PFSK-1 (cell line): ENCODE data around the gene MMP20.

Experiments used
- POLR2AphosphoS5 ChIP-seq: IDR thresholded peaks from 2 replicates; pipeline ENCODE4 v1.6.1; 2012; ENCODE audit warnings: low read depth, mild to moderate bottlenecking, control low read depth, low read length, moderate library complexity
- REST ChIP-seq, 2 experiments: IDR thresholded peaks; 2 replicates each; pipeline versions ENCODE4 v1.6.1 to v1.8.0; 2011 to 2012; ENCODE audit warnings: low read depth in 2 of 2, low read length in 2 of 2, control low read depth in 1 of 2, inconsistent platforms in 1 of 2, mild to moderate bottlenecking in 1 of 2, moderate library complexity in 1 of 2; ENCODE audit not compliant: insufficient read depth in 1 of 2
- SIN3A ChIP-seq: IDR thresholded peaks from 2 replicates; pipeline ENCODE4 v1.6.1; 2012; ENCODE audit warnings: mild to moderate bottlenecking, low read length, moderate library complexity, borderline replicate concordance; ENCODE audit not compliant: insufficient read depth
- TAF1 ChIP-seq: IDR thresholded peaks from 2 replicates; pipeline ENCODE4 v1.6.1; 2012; ENCODE audit warnings: low read length, control low read depth, borderline replicate concordance; ENCODE audit not compliant: insufficient read depth

DNA sequence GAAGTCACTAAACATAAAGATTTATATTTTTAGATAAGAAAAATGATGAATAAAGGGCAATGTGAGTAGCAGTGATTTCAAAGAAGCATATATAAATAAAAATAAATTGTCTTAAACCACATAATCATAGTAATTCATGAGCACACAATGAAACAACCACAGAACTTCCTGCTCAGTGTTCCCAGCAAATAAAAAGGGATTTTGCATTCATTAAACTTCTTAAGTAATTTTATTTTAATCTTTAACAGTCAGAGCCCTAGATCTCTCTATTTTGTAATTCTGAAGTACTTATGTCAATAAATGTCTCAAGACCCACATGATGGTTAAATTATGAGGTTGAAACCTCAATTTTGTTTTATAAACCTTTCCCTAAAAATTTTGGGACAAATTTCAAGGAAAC is 14.5 kb upstream of the MMP20 start:
- no peak for TF ChIP-seq REST (IDR thresholded peaks at IDR 0.05; ENCODE audit: insufficient read depth in 1 of 2, low read depth in 2 of 2, low read length in 2 of 2)
- TF ChIP-seq POLR2AphosphoS5 = no peak
- no peak for TF ChIP-seq SIN3A
- TF ChIP-seq TAF1 = no peak
